ENCODE results near the gene BCAR3.
A peak's percentile ranks its signal among the peaks of the same experiment; 100 is the strongest.
"Not testable (repeated sequence)": the region's sequence is repeated elsewhere in the genome, so short reads cannot be mapped to it uniquely, and the experiment has no call there.

The BCAR3 gene

GRCh38 chr1:93687542-93687941 lies 5.9 kb upstream of the BCAR3 start:
- DNase-seq, result no peak

- DNase-seq, result no peak
Measured at GRCh38 chr1:93686504-93687250, 5.0 kb upstream of the BCAR3 start.

GRCh38 chr1:93685918-93686317 lies 4.3 kb upstream of the BCAR3 start:
- DNase-seq, result no peak

DNA sequence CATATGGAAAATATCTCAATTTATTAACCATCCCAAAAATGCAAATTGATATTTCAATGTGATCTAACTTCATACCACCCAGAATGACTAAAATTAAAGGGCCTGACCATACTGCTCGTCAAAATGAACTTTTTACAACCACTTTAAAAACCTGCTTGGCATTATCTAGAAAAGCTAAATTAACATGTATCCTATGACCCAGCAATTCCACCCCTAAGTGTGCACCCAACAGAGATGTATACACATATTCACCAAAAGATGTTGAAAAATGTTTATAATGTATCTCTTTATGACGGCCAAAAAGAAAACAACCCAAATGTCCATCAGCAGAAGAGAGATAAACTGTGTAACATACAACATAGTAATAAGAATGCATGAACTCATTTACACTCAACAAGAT lies 1.6 kb upstream of the BCAR3 start:
- DNase-seq, result no peak

DNA sequence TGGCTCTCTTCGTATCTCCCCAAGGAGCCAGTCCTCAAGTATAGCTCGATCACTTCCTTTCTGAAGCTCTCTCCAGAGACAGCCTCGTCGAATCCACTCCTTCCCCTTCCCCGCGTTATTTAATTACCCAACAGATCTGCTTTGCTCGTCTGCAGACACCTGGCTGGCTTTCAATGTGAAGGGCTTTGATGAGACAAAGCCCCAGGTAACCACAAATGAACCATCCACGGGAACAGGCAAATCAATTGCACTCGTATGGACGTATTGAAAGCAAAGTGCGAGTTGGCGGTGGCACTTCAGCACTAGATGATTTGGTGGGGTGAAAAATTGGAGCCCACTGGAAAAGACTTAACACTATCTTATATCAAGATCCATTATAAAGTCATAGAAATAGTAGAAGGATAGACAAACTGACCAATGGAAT lies 364 bp upstream of the BCAR3 start:
- no peak for DNase-seq

GRCh38 chr1:93680420-93681100 lies 1.1 kb downstream of the BCAR3 start:
- peak; percentile 80 for DNase-seq

- no peak for DNase-seq
Measured at GRCh38 chr1:93680076-93680419, 1.6 kb downstream of the BCAR3 start.

DNA sequence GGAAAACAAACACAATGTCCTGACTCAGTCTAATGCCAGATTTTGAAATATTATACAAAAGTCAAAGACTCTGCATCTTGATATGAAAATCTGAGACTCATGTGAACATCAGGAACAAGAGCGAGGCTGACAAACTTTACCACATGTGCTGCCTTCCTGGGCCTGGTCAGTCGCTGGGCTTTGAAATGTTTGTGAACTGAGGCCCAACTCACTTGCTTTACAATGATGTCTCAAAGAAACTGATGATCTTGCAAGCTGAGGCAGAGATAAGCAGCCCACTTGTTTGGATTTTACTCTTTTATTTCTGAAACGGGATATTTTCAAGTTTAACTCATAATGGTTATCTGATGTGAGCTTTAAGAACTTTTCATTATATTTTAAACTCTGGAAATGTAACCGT lies 2.1 kb downstream of the BCAR3 start:
- DNase-seq, result no peak

GRCh38 chr1:93678946-93679480 lies 2.6 kb downstream of the BCAR3 start:
- no peak for DNase-seq

DNA sequence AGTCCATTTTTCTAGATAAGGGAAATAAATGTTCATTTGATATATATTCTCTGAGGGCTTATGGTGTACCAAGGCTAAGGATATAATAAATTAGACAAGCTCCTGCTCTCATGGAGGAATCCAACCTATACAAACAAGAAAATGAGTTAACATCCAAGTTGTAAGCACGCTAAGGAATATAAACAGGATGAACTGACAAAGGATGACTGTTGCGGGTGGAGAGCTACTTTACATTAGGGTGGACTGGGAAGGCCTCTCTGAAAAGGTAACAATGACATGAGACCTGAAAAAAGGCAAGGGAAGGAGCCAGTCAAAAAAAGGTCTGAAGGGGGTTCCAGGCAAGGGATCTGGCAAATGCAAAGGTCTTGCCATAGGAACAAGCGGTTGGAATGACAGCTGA lies 3.1 kb downstream of the BCAR3 start:
- DNase-seq, result no peak

DNA sequence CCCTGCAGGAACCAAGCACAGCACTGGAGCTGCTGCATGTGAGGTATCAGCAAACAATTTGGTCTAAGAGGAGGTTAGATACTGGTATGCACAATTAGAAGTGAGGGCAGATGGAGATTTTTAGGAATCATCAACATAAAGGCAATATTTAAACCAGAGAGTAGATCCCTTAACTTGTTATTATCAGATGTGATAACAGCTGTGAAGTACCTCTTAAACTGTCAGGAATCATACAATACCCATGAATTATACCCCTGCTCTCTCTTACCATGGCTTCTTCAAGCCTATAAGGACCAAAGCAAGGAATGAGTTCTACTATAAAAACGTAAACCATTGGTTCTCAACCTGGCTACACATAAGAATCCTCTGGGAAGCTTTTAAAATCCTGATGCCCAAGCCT lies 3.9 kb downstream of the BCAR3 start:
- peak; percentile 80 for DNase-seq

DNA sequence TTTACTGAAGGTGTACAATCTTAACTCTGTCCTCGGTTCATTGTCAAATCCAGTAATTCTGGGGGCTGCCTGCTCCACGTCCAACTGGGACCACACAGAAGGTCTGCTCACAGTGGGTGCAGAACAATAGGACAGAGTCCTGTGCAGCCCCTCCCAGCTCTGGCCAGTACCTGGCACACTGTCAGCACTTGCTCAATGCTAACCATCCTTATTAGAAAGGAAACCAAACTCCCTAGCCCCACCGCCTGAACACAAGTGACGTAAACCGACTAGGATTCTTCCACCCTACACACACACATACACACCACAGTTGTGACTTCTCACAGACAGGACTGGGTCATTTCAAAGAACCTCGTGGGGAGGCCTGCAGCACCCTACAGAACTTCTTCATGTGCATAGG lies 5.2 kb downstream of the BCAR3 start:
- no peak for DNase-seq

- DNase-seq, result no peak
Measured at GRCh38 chr1:93675931-93676330, 5.7 kb downstream of the BCAR3 start.

DNA sequence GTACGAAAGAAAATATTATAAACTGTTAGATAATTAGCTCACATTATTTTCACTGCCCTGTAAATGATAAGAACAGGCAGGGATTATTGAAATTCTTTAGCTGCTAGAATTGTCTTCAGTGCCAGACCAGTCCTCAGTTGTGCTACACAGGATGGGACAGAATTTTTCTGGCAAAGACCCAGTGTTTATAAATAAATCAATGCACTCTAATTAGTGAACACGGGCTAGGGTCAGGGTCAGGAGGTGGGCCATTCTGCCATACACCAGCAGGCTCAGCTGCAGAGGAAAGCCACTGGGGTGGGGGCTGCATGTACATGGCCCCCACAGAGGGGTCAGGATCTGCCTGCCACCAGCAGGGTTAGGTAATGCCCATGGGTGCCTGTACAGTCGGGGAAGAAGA lies 6.4 kb downstream of the BCAR3 start:
- no peak for DNase-seq

DNA sequence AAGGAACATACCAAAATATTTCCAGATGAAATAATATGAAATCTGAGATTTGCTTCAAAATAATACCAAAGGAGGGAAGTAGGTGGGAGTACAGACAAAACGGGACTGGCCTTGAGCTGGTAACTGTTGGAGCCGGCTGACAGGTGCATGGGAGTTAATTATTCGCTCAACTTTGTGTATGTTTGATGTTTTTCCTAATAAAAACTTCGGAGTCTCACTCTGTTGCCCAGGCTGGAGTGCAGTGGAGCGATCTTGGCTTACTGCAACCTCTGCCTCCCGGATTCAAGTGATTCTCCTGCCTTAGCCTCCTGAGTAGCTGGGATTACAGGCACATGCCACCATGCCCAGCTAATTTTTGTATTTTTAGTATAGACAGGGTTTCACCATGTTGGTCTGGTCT lies 7.6 kb downstream of the BCAR3 start:
- not testable (repeated sequence) for DNase-seq

GRCh38 chr1:93673163-93673829 lies 8.3 kb downstream of the BCAR3 start:
- DNase-seq, result no peak

DNA sequence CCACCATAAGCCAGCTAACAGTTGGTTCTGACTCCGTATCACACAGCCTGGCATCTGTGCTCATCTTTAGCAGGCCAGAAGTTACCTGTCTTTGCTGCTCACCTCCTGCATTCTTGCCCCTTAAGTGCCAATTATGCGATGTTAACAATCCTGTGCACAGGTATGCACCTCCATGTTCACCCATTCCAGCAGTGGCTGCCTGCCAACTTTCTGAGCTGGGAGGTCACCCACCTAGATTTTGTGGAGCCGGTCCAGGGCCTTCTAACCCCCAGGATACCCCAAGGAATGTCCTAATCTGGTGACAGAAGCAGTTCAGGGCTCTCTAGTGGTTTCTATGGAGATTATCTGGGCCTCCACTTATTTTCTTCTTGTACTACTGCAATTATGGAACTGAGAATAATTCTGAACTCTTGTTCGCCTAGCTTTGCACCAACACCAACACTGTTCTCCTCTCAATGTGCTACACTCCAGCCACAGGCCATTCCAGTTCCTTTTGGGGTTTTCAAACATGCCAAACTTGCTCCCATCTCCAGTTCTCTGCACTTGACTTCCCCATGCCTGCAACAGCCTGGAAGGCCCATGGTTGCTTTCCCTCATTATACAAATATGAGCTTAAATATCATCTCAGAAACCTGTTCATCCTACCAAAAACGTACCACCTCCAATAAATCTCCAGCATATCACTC lies 9.0 kb downstream of the BCAR3 start:
- DNase-seq, result no peak

- DNase-seq, result no peak
Measured at GRCh38 chr1:93672069-93672468, 9.6 kb downstream of the BCAR3 start.

DNA sequence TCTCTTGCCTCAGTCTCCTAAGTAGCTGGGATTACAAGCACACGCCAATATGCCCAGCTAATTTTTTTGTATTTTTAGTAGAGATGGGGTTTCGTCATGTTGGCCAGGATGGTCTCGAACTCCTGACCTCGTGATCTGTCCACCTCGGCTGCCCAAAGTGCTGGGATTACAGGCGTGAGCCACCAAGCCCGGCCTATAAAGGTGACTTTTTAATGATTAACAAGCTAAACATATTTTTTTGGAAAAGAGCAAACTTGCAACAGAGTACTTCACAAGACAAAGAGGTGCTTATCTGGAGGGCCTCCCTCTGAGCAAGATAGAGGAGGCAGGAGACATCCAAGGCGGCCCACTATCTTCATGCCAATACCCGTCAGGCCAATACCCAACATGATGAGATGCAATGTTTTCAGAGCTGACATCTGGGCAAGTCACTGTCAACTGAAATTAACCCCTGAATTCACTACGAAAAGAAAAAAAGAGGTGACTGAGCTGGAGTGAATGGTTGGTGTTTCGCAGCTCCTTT lies 10.5 kb downstream of the BCAR3 start:
- DNase-seq, result no peak

GRCh38 chr1:93670141-93670540 lies 11.5 kb downstream of the BCAR3 start:
- no peak for DNase-seq

DNA sequence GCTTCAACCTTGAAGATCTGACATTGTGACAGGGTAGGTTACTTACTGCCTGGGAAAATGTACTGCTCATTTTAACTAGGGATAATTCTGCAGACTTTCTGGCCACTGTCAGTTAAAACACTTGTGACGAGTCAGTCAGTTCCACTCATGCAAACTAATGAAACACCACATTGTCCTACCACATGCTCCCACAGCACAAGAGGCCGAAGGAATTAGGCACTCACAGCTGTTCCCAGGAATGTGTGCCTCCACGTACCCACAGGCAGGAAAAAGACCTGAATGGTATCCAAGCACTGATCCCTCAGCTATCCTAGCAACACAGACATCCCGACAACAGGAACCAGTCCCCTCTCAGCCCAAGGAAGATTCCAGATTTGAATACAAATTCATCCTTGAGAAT lies 12.3 kb downstream of the BCAR3 start:
- no peak for DNase-seq

DNA sequence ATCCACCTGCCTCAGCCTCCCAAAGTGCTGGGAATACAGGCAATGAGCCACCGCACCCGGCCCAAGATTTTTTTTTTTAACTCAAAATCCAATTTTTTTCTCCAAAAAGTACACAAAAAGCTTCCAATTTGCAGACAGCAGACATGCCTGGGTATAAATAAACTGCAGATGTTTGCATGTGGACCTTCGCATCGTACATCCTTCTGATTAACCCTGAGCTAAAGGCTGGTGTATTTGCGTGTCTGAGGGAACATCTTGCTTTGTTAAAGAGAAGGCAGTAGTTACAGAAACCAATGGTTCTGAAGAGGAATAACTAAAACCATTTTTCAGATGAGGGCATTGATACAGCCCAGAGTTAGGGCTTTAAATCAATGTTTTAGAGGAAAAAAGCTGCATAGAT lies 12.7 kb downstream of the BCAR3 start:
- no peak for DNase-seq

GRCh38 chr1:93668121-93668520 lies 13.5 kb downstream of the BCAR3 start:
- DNase-seq, result no peak
